Effector CD8-positive, alpha-beta T cell (primary cell): ENCODE results near the gene SCLT1.
"Not testable (repeated sequence)": the region's sequence is repeated elsewhere in the genome, so short reads cannot be mapped to it uniquely, and the experiment has no call there.

ENCODE experiments used
- DNase-seq: peaks from one replicate; lab custom pipeline; 2025; lab: John Stamatoyannopoulos, UW

Gene SCLT1

DNA sequence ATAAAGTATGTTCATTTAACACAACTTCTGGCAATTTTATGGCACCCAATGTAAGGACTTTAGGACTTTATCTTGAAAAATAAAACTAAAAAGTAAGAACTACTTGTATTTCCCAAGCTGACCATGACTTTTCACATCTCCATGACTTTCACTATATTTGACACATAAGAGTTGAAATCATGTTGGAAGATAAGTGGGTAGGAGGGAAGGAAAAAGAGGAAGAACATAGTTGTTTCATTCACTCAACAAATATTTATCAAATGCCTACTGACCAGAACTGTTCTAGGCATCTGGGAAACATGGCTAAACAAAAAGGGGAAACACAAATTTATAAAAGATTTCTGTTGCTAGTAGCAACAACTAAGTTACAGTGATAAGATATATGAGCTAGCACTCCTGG lies 16.0 kb downstream of the SCLT1 start:
- DNase-seq: no peak

GRCh38 chr4:129069537-129069936 lies 23.8 kb downstream of the SCLT1 start:
- DNase-seq: not testable (repeated sequence)

GRCh38 chr4:129064717-129065116 lies 28.6 kb downstream of the SCLT1 start:
- DNase-seq: no peak

GRCh38 chr4:129063640-129064039 lies 29.7 kb downstream of the SCLT1 start:
- DNase-seq: no peak

DNA sequence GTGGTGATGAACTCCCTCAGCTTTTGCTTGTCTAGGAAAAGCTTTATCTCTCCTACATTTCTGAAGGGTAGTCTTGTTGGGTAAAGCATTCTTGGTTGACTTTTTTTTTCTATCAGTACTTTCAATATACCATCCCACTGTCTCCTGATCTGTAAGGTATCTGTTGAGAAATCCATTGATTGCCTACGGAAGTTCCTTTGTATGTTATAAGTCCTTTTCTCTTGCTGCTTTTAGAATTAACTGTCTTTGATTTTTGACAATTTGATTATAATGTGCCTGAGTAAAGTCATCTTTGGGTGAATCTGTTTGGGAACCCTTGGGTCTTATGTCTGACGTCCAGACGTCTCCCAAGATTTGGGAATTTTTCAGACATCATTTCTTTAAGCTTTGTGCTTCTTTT lies 30.8 kb downstream of the SCLT1 start:
- no peak for DNase-seq

DNA sequence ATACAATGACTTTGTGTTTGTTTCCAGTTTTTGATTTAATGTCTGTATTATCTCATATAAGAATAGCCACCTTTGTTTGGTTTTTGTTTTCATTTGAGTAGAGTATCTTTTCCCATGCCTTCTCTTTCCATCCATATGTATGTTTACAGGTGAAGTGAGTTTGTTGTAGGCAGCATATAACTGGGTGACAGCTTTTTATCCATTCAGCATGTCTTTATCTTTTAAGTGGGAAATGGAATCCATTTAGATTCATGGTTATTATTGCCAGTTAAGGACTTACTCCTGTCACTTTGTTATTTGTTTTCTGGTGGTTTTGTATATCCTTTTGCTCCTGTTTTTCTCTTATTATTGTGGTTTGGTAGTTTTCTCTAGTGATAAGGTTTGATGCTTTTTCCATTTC lies 34.3 kb downstream of the SCLT1 start:
- no peak for DNase-seq

- DNase-seq: no peak
These were observed 47.0 kb downstream of the SCLT1 start for GRCh38 chr4:129046055-129046959.

GRCh38 chr4:129043523-129043922 lies 49.8 kb downstream of the SCLT1 start:
- no peak for DNase-seq

DNA sequence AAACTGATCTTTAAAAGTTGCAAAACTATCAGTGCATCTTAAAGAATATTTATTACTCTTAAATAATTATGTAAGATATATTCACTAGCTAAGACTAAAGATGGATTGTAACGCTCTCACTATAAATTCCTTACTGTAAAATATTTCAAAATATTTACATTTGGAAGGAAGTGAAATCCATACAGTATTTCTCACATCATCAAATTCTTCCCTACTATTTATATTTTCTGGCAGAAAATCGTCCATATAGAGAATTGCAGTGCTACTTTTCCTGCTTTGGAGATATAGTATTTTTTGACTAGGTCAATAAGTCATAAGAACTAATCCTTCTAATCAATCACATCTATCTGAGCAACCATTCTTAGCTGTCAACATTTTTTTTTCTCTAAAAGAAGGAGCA lies 52.9 kb downstream of the SCLT1 start:
- no peak for DNase-seq

- no peak for DNase-seq
These were observed 56.2 kb downstream of the SCLT1 start for GRCh38 chr4:129037093-129037492.

DNA sequence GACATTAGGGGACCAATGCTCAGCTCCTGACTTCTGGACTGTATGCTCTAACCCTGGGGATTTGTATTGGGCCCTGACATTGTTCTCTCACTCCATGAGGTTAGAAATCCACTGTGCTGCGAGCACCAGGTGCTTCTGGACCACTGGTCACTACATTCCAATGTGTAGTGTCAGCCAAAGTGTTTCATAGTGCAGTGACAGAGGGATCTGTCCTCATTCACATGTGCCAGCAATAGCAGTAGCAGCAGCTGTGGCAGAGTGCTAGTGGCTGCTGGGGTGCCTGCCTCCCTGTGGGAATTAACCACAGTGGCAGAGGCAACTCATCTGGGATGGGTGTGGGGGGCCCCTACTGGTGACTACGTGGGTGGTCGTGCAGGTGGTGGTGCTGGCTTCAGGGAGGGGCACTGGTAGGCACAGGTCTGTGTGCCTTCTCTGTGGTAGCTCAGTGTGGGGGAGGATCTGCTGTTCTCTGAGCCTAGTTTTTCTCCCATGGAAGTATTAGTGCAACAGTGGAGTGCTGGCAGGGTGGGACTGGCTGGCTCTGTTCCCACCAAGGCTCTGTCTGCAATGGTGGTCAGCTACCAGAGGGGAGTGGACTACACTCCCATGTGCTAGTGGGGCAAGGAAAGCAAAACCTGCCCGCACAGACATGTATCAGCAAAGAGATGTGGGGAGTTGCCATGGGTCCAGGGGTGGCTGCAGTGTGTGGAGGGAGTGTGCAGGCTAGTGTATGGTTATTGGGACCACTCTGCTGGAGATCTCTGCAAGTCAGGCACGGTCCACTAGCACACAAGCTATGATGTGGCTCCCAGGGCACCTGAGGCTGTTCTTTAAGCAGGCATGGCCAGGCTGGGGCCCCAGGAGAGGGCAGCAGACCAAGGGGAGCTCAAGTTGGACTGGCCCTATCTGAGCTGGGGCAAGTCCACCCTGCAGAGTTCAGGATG lies 78.5 kb downstream of the SCLT1 start:
- no peak for DNase-seq

GRCh38 chr4:129008096-129008495 lies 85.2 kb downstream of the SCLT1 start:
- DNase-seq: no peak

DNA sequence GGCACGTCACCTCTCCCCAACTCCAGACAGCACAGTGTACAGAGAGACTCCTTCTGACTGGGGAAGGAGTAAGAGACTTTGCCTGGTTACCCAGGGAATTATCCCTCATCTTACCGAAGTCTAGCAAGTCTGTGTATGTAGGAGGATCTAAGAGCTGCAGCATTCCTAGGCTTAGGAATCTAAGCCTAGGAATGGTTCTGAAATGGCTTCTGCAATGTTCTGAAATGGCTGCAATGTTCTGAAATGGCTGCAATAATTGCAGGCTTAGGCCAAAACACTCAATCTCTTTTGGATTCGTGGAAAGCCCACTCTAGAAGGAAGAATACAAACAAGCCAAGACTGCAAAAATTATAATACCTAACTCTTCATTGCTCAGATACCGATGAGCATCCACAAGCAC lies 106.4 kb downstream of the SCLT1 start:
- DNase-seq: no peak

- no peak for DNase-seq
These were observed 107.3 kb downstream of the SCLT1 start for GRCh38 chr4:128986019-128986418.

DNA sequence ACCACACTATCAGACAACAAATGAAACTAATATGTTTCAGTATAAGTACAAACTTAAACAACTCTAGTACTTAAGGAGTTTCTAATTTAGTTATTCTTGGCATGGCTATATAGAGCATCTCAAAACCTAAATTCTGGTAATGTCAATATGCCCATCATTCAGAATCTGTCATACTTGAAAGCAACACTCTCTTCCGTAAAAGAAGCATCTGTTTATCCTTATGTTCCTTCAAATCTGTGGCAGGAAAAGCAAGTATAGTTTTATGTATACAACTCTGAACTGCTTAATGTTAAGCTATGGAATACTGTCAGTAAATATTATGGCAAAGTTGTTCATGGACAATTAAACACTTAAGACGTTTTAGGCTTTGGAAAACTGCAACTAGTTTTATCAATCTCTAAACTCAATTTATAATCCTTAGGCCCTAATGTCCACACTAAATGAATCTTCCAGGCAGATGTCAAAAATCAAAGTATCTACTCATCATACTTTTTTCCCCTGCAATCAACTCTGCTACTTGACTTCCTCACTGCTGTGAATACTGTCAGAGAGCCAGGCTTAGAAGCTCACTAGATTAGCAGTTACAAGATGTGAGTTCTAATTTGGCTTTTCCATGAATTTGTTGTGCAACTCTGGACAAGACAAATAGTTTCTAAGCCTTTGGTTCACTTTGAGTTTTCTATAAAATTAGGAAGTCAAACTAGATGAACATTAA lies 109.4 kb downstream of the SCLT1 start:
- no peak for DNase-seq

GRCh38 chr4:128981377-128981776 lies 112.0 kb downstream of the SCLT1 start:
- no peak for DNase-seq

- DNase-seq: no peak
These were observed 112.5 kb downstream of the SCLT1 start for GRCh38 chr4:128980816-128981326.

GRCh38 chr4:128979934-128980333 lies 113.4 kb downstream of the SCLT1 start:
- DNase-seq: no peak

GRCh38 chr4:128978985-128979384 lies 114.4 kb downstream of the SCLT1 start:
- DNase-seq: no peak

GRCh38 chr4:128974136-128974581 lies 119.2 kb downstream of the SCLT1 start:
- DNase-seq: no peak

DNA sequence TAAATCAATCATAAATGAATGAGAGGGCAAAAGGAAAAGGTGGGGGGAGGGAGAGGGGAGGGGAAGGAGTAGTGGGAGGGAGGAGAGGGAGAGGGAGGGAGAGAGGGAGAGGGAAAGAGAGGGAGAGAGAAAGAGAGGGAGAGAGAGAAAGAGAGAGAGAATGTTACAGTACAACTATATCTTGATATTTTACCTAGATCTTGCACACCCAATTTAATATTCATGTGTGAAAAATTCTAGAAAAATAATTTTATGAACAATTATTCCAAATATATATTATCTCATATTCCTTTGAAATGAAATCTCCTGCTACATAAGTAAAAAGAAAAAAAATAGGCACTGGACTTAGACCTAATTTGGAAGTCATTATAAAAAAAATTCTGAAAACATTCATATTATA lies 120.0 kb downstream of the SCLT1 start:
- DNase-seq: no peak

DNA sequence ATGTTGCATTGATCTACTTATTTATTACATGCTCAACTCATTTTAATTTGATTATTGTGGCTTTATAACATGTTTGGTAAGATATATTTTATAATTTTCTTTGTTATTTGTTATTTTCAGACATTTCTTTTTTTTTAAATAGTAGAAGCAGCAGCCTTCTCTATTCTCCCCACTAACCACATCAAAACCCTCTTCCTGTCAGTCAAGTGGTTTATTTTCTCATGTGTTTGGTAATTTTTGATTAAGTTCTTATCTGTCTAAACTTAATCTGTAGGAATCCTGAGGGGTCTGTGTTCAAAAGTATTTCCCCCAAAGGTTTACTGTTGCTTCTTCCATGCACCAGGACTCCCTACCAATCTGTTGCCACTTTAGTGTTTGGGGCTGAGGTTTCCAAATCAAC lies 131.9 kb downstream of the SCLT1 start:
- DNase-seq: no peak
